Measurements from ENCODE around the gene BTRC. TPM values are rescaled to one million over a fixed set of nuclear protein-coding genes. Genes with fewer than 3 reads are reported as not detected.

BTRC gene
- total and polyA plus RNA-seq, 2 donors (not counting 3 experiments of a cell fraction or from before 2014, with no cell fraction given), result 11.6 to 18.5 TPM

DNA sequence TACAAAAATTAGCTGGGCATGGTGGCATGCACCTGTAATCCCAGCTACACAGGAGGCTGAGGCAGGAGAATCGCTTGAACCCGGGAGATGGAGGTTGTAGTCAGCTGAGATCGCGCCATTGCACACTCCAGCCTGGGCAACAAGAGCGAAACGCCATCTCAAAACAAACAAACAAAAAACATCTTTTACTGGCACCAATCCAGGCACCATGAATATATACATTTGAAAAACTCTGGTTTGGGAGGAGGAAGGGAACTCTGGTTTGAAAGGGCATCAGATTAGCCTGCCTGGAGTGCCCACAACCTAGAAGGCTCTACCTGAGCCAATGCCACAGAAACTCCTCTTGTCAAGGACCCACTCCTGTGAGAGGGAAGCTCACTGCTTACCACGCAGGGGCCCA lies 218.2 kb downstream of the BTRC start:
- TF ChIP-seq FOS (IDR thresholded peaks at IDR 0.05; ENCODE audit: borderline replicate concordance, insufficient read depth, low read length), result no peak
- no peak for TF ChIP-seq POLR2A (IDR thresholded peaks at IDR 0.05; ENCODE audit: low read depth, low read length)
- TF ChIP-seq CTCF (IDR thresholded peaks at IDR 0.05; ENCODE audit: extremely low read depth in 1 of 2, insufficient read depth in 1 of 2, low read depth in 1 of 2, low read length in 2 of 2), result no peak
- TF ChIP-seq MYC (IDR thresholded peaks at IDR 0.05; ENCODE audit: low read depth, low read length), result no peak
- no peak for TF ChIP-seq MAX (IDR thresholded peaks at IDR 0.05; ENCODE audit: insufficient read depth, insufficient read length)
- DNase-seq (ENCODE audit: low read depth, low spot score) (no peak), FAIRE-seq (no peak)
- H4K20me1 ChIP-seq (replicated peaks; ENCODE audit: control insufficient read depth, extremely low read depth, insufficient read depth, low read length), result no peaks in the 10 kb centered on the region
- ChIA-PET CTCF (interaction anchor here (2.1 to 4.0 kb wide), 6 partner anchors 105 to 430 kb away, joined by 9 to 60 read pairs (median 38); no protein-coding TSS in a partner anchor), POLR2A (no interaction called here)
- no peak overlapping the region for H3K9ac ChIP-seq (replicated peaks; ENCODE audit: extremely low read depth, insufficient read depth, low read length)
- H2AFZ ChIP-seq (ENCODE audit: low read depth, low read length), result no peak overlapping the region
- BruUV-seq (replicated peaks), result no TSS peak
- H3K79me2 ChIP-seq (ENCODE audit: control insufficient read depth, insufficient read depth, low read length), result no peaks in the 10 kb centered on the region
- H3K36me3 ChIP-seq (ENCODE audit: control insufficient read depth in 2 of 2, extremely low read depth in 1 of 2, insufficient read depth in 2 of 2, low read length in 2 of 2), result no peaks in the 10 kb centered on the region
- H3K4me3 ChIP-seq (replicated peaks in 1 of 3; ENCODE audit: insufficient read depth in 1 of 3, low read depth in 1 of 3, low read length in 3 of 3), result no peak overlapping the region
- no peak overlapping the region for H3K27ac ChIP-seq (ENCODE audit: insufficient read depth, low read depth, low read length)
- no peaks in the 10 kb centered on the region for H3K9me1 ChIP-seq (replicated peaks; ENCODE audit: control insufficient read depth, extremely low read depth, insufficient read depth, low read length)
- intact Hi-C loops (cut with micrococcal nuclease) (no loop called here), dilution Hi-C loops (cut with MboI; ENCODE audit: extremely low pct_ligation_motif_present, low sequenced_read_pairs) (no loop called here)
- peaks cover 11 to 13% of the 10 kb centered on the region in 2 experiments for H3K27me3 ChIP-seq (ENCODE audit: control insufficient read depth in 2 of 2, insufficient read depth in 2 of 2, low read length in 2 of 2)
- no peak overlapping the region for H3K4me2 ChIP-seq (ENCODE audit: insufficient read depth, low read length)
- H3K4me1 ChIP-seq (ENCODE audit: control insufficient read depth, extremely low read depth, insufficient read depth, low read length), result peaks cover 7% of the 10 kb centered on the region
- no peaks in the 10 kb centered on the region for H3K9me3 ChIP-seq (replicated peaks; ENCODE audit: control insufficient read depth, insufficient read depth, low read length)

DNA sequence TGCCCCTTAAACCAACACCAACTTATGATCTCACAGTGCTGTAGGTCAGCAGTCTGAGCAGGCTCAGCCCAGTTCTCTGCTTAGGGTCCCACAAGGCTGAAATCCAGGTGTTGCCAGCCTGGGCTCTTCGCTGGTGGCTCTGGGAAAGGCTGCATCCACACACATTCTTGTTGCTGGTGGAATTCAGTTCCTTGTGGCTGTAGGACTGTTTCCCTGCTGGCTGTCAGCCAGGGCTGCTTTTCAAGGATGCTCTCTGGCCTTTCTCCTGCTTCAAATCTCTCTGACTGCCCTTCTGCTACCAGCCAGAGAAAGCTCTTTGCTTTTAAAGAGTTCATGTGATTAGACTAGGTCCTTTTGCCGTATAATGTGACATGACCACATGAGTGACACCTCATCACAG lies 218.8 kb downstream of the BTRC start:
- Histone ChIP-seq H4K20me1 (replicated peaks; ENCODE audit: control insufficient read depth, extremely low read depth, insufficient read depth, low read length) (no peaks in the 10 kb centered on the region), H3K27ac (ENCODE audit: insufficient read depth, low read depth, low read length) (no peak overlapping the region), H3K4me2 (ENCODE audit: insufficient read depth, low read length) (no peak overlapping the region), H3K4me1 (ENCODE audit: control insufficient read depth, extremely low read depth, insufficient read depth, low read length) (peaks cover 7% of the 10 kb centered on the region), H3K36me3 (ENCODE audit: control insufficient read depth in 2 of 2, extremely low read depth in 1 of 2, insufficient read depth in 2 of 2, low read length in 2 of 2) (no peaks in the 10 kb centered on the region), H3K79me2 (ENCODE audit: control insufficient read depth, insufficient read depth, low read length) (no peaks in the 10 kb centered on the region), H3K9me1 (replicated peaks; ENCODE audit: control insufficient read depth, extremely low read depth, insufficient read depth, low read length) (no peaks in the 10 kb centered on the region), H3K9me3 (replicated peaks; ENCODE audit: control insufficient read depth, insufficient read depth, low read length) (no peaks in the 10 kb centered on the region), H3K9ac (replicated peaks; ENCODE audit: extremely low read depth, insufficient read depth, low read length) (no peak overlapping the region), H3K4me3 (replicated peaks in 1 of 3; ENCODE audit: insufficient read depth in 1 of 3, low read depth in 1 of 3, low read length in 3 of 3) (no peak overlapping the region), H2AFZ (ENCODE audit: low read depth, low read length) (no peak overlapping the region), H3K27me3 (ENCODE audit: control insufficient read depth in 2 of 2, insufficient read depth in 2 of 2, low read length in 2 of 2) (peaks cover 9 to 11% of the 10 kb centered on the region in 2 experiments)
- intact Hi-C loops (cut with micrococcal nuclease) (no loop called here), dilution Hi-C loops (cut with MboI; ENCODE audit: extremely low pct_ligation_motif_present, low sequenced_read_pairs) (no loop called here)
- DNase-seq (ENCODE audit: low read depth, low spot score) (no peak), FAIRE-seq (no peak)
- no TSS peak for BruUV-seq (replicated peaks)
- TF ChIP-seq JUN (IDR thresholded peaks at IDR 0.05; ENCODE audit: borderline replicate concordance, insufficient read depth, insufficient read length, low read depth) (no peak), POLR2A (IDR thresholded peaks at IDR 0.05; ENCODE audit: low read depth, low read length) (no peak), MAX (IDR thresholded peaks at IDR 0.05; ENCODE audit: insufficient read depth, insufficient read length) (no peak), POLR2AphosphoS5 (IDR thresholded peaks at IDR 0.05; ENCODE audit: insufficient read depth, low read depth, low read length) (no peak), EZH2 (IDR thresholded peaks at IDR 0.05; ENCODE audit: borderline replicate concordance, low read depth, low read length, severe bottlenecking) (no peak), FOS (IDR thresholded peaks at IDR 0.05; ENCODE audit: borderline replicate concordance, insufficient read depth, low read length) (no peak), MYC (IDR thresholded peaks at IDR 0.05; ENCODE audit: low read depth, low read length) (no peak), GATA2 (IDR thresholded peaks at IDR 0.05; ENCODE audit: insufficient read depth, insufficient read length, low read depth, low read length) (no peak), CTCF (IDR thresholded peaks at IDR 0.05; ENCODE audit: extremely low read depth in 1 of 2, insufficient read depth in 1 of 2, low read depth in 1 of 2, low read length in 2 of 2) (no peak)
- POLR2A ChIA-PET, result interaction anchor here (0.6 kb wide), 1 partner anchor 267 kb away, joined by 3 read pairs; no protein-coding TSS in a partner anchor
- CTCF ChIA-PET, result interaction anchor here (2.5 to 4.0 kb wide), 2 partner anchors 270 to 431 kb away, joined by 9 to 60 read pairs; no protein-coding TSS in a partner anchor
